Articular chondrocyte of knee joint (primary cell): ENCODE measurements around the gene PDE6C. TPM values are rescaled to one million over a fixed set of nuclear protein-coding genes. Genes with fewer than 3 reads are reported as not detected.

ENCODE experiments used
- total RNA-seq: library from RNA; depleted of rRNA; stranded (reverse); fragments of >200 nt; gene quantifications from 2 replicates; pipeline ENCODE4 v1.2.3, GENCODE V29; 2012

The PDE6C gene
- not detected in 2 replicates for total RNA-seq

DNA sequence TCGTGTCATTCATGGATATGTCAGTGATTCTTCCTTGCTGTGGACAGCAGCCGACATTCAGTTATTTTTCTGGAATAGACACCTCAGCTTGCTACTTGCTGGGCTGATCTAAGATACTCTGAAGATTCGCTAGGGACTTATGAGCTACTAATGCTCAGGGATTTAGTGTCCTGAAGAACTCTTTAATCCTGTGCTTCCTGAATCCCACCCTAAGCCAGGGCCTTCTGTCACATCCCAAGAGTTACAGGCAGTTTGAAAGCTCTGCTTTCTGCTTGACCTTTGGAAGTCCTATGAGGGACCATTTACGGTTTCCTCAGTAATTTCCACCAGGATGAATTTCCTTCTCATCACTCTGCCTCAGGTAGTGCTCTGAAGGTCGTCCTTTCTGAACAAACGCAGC is at the start of gene PDE6C:
Gene PDE6C (plus strand): TSS at position 227 of the 400 bp plus-strand sequence. CDS start 189 bp downstream, outside the sequence.

GRCh38 chr10:93566435-93567276 is 45.7 kb upstream of the PDE6C start, which contains the start of gene FFAR4:
FFAR4 (plus strand) TSS chr10:93566665; CDS start chr10:93566721, 56 bp downstream.

DNA sequence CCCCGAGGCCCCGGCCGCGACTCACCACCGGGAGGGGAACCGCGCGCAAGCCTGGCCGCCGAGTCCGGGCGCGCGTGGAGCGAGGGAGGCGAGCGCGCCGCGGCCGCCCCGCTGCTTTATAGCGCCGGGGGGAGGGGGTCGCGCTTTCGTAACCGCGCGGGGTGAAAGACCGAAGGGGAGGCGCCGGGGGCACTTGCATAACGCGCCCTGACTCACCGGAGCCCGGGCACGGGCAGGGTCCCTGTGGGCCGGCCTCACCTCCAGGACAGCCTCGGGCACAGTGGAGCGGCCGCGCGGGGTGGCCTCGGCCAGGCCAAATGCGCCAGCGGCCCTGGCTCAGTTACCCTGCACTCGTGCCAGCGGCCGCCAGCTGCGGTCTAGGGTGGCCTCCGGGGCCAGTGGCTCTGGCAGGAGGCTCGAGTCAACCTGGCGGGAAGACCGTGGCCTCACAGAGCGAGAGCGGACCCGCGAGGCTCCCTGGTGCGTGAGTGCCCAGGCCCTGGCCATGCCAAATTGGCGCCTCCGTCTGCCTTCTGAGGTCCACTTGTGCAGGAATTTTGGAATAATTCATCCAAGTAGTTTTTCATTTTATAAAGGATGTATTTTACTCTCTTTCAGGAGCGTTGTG is 11.1 kb upstream of the PDE6C start, which contains the start of gene RBP4:
Gene RBP4 (minus strand): TSS at position 90 of the 628 bp plus-strand sequence. CDS start 207 bp downstream, outside the sequence.

DNA sequence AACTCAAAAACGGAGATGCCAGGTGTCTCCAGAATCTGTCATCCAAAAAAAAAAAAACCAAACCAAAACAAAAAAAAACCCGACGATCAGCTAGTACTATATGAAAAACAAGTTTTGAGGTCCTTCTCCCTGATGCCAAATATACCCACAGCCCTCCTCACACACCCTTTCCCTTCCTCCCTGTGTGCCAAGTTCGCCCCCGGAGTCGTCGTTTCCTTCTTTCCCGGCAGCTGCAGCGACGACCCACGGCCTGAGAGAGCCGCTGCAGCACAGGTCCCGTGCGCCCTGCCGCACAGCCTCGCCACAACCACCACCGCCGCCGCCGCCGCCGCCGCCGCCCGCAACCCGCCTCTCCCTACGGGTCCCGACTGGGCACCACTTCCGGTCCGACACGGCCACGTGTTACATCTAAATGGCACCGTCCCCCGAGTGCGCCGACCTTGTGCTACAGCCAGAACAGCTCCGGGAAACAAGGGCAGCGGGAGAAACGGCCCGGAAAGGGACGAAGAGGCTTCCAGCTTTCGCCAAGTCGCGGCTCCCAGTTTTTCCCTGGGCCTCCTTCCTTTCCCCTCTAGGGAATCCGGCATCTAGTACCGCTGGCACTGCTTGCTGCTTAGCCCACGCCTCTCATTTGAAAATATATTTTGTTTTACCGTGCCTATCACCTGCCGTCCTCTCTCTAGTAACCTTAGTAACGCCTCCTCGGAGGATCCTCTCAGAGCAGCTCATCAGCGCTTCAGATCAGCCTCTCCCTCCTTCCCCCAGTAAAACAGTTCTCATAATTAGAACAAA is 90.1 kb downstream of the PDE6C start, which contains the start of gene FRA10AC1:
Gene FRA10AC1 (minus strand): TSS at position 383 of the 792 bp plus-strand sequence. CDS start 2,486 bp downstream, outside the sequence.

Other genes with a start within 250 kb of the PDE6C start
- gene MYOF, start 130.2 kb upstream of the PDE6C start, total RNA-seq = 400 and 478 TPM in 2 replicates
- 18.4 and 28.1 TPM in 2 replicates for gene CEP55, start 115.9 kb upstream of the PDE6C start, total RNA-seq
- gene FFAR4, start 45.9 kb upstream of the PDE6C start, total RNA-seq = not detected in 2 replicates
- gene RBP4, start 11.3 kb upstream of the PDE6C start, total RNA-seq = 11.1 and 15.4 TPM in 2 replicates
- gene FRA10AC1, start 90.1 kb downstream of the PDE6C start, total RNA-seq = 14.0 and 14.4 TPM in 2 replicates
- 0.11 TPM in 1 of 2 replicates, not detected in the other for gene LGI1, start 145.4 kb downstream of the PDE6C start, total RNA-seq